Measurements from ENCODE around the gene P2RX3. TPM values are rescaled to one million over a fixed set of nuclear protein-coding genes. Genes with fewer than 3 reads are reported as not detected.

P2RX3 gene
- total RNA-seq = 0.43 TPM in 1 of 2 replicates, not detected in the other

DNA sequence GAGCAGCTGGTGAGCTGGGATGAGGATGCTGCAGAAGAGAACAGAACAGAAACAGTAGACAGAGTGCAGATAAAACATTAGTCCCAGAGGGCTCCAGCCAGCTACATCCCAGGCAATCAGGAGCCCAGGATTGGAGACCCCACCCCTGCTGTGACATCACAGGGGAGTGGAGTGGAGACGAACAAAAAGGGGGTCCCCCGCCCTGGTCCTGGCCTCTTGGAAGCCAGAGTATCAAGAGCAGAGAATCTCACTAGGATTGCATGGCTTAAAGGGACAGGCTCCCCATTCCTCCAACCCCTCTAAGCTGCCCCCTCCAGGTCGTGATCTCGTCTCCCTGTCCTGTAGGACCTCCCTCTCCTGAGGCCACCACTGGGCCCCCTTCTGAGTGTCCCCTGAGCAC, at the start of gene P2RX3:
Gene P2RX3, plus strand, starts transcription at position 211 of the 400 bp plus-strand sequence. CDS start 199 bp downstream, outside the sequence.

DNA sequence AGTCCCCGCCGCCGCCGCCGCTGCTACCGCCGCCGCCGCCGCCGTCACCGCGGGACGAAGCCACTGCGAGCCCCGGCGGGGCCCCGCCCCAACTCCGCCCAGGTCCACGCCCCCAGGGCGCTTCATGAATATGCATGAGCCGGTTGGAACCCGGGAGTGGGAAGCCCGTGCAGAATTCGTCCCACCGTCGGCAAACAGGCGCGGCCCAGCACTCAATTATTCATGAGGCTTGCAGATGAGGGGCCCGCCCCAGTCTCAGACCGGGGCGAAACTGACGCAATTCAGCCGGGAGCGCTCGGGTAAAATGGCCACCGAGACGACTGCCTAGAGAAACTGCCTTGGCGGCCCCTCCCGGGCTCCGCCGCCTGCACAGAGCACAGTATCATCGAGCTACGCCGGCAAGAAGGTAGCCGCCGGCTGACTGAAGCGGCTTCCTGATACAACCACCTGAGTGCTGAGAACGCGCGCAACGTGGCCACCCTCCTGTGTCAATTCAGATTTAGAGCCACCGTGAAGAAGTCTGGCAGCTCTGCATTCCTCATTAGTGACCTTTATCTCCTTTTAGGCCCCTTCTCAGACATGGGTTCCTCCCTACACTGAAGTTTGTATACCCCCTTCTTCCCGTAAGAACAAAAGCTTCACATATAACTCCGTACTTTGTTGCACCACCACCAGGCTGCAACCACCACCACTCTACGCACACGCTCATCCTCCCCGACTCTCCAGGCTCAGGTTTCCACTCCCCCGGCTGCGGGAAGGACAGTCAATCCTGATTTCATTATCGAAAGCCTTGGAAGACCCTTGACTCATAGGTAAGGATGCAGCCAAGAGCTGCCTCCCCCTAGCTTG, 13.0 kb upstream of the P2RX3 start, which contains the start of gene TNKS1BP1:
Gene TNKS1BP1, minus strand, starts transcription at position 67 of the 849 bp plus-strand sequence. CDS start 3,067 bp downstream, outside the sequence.

DNA sequence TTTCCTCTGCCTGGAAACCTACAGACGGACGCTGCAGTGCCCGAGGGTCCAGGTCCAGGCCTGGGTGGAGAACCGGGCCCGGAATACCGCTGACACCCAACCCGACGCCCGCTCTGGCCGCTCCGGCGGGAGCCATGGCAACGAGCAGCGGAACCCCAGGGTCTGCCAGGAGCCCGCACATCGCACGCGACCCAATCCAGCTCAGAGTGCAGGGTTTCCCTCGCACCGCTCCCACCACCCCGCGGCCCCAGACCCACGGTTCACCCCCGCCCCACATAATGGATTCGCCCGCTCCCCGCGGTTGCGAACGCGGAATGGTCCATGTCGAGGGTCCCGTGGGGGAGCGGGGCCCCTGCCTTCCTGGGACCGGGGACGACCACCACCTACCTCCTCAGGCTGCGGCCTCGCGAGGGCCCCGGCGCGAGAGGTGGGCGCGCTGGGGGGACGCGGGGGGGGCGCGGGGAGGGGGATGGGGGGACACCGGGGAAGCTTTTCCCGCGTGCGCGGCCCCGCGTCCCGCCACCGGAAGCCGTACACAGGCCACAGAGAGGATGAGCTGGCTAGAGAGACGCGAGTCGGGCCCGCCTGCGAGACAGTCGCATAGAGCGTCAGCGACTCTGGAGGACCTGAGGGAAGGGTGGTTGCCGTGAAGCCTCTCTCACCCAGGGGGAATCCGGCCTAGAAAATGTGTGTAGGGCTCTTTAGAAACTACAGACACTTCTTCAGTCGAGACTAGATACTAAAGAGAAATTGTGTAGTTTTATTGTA, 2.6 kb upstream of the P2RX3 start, which contains the start of gene SSRP1:
Gene SSRP1, minus strand, starts transcription at position 550 of the 768 bp plus-strand sequence. CDS start 771 bp downstream, outside the sequence.

DNA sequence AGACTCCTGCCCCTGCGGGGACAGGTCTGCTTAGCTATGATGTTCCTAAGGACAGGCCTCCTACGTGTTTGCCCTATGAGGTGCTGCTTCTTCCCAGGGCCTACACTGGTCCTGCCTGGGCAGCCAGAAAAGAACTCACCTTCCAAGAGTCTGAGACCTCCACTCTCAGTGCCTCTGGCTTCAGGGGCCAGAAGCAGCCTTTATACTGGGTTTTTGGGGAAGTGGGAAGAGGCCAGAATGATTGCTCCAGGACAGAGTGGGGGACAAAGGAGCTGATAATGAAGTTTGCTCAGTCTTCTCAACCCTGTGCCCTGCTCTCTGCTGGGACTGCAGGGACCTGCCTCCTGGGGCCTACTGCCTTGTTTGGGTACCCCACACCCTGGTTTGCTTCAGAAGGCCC, 42.8 kb downstream of the P2RX3 start, which contains the start of gene PRG3:
Gene PRG3, minus strand, starts transcription at position 176 of the 400 bp plus-strand sequence. CDS start 442 bp downstream, outside the sequence.

DNA sequence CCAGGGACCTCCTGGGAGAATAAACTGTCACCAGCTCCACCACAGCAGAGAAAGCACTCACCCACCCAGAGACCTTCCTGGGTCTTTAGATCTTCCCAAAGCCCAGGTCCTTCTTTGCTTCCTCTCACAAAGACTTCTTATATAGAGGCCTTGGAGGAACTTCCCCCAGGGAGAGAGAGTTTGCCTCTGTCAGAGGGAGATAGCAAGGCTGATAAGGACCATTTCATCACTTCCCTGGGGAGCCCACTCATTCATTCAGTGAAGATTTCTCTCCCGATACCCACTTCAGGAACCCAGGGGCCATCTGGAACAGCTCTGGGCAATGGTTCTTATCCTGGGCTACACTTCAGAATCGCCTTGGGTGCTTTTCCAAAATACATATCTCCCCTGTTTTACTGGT, 52.4 kb downstream of the P2RX3 start, which contains the start of gene PRG2:
Gene PRG2, minus strand, starts transcription at position 116 of the 400 bp plus-strand sequence. CDS start 706 bp downstream, outside the sequence.

Other genes starting within 250 kb of the P2RX3 start
- 0.17 TPM in 1 of 2 replicates, not detected in the other for gene LRRC55, start 156.4 kb upstream of the P2RX3 start, total RNA-seq
- 3.4 TPM in 1 of 2 replicates, not detected in the other for gene APLNR, start 101.1 kb upstream of the P2RX3 start, total RNA-seq
- gene TNKS1BP1, start 13.4 kb upstream of the P2RX3 start, total RNA-seq = 125 and 127 TPM in 2 replicates
- 65.8 and 67.8 TPM in 2 replicates for gene SSRP1, start 2.5 kb upstream of the P2RX3 start, total RNA-seq
- not detected in 2 replicates for gene PRG3, start 42.8 kb downstream of the P2RX3 start, total RNA-seq
- gene PRG2, start 52.3 kb downstream of the P2RX3 start, total RNA-seq = not detected in 2 replicates
- 27.8 and 32.3 TPM in 2 replicates for gene SLC43A3, start 88.8 kb downstream of the P2RX3 start, total RNA-seq
- gene RTN4RL2, start 122.2 kb downstream of the P2RX3 start, total RNA-seq = 2.1 and 10.6 TPM in 2 replicates
- gene SLC43A1, start 177.3 kb downstream of the P2RX3 start, total RNA-seq = 16.6 and 29.5 TPM in 2 replicates
- 11.1 and 23.8 TPM in 2 replicates for gene TIMM10, start 192.4 kb downstream of the P2RX3 start, total RNA-seq
- not detected in 2 replicates for gene SMTNL1, start 199.2 kb downstream of the P2RX3 start, total RNA-seq
- 67.3 and 149 TPM in 2 replicates for gene UBE2L6, start 229.3 kb downstream of the P2RX3 start, total RNA-seq